LNCAP (cell line): ENCODE data around the gene KLF2.

Experiments
- CTCF ChIP-seq: fragments of 450-650 bp; IDR thresholded peaks from 2 replicates; pipeline ENCODE4 v1.5.1; 2017; ENCODE audit warnings: mild to moderate bottlenecking

The KLF2 gene

GRCh38 chr19:16301999-16302694 is 22.5 kb upstream of the KLF2 start:
- no peak for TF ChIP-seq CTCF

GRCh38 chr19:16303755-16304154 is 20.9 kb upstream of the KLF2 start:
- TF ChIP-seq CTCF = no peak

GRCh38 chr19:16306728-16307402 is 17.8 kb upstream of the KLF2 start:
- TF ChIP-seq CTCF = no peak

GRCh38 chr19:16308081-16308480 is 16.5 kb upstream of the KLF2 start:
- TF ChIP-seq CTCF = no peak

DNA sequence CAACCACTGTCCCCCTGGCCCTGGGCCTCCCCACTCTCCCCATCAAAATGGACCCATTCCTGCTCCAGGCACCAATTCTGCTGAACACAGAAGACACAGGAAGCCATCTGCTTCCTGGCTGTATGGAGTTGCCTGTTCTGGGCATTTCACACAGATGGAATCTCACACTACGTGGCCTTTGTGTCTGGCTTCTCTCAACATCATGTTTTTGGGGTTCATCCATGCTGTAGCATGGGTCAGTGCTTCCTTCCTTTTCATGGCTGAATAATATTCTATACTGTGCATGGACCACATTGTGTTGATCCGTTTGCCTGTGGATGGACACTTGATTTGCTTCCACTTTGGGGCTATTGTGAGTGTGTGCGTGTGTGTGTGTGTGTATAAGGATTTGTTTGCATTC is 15.0 kb upstream of the KLF2 start:
- no peak for TF ChIP-seq CTCF

DNA sequence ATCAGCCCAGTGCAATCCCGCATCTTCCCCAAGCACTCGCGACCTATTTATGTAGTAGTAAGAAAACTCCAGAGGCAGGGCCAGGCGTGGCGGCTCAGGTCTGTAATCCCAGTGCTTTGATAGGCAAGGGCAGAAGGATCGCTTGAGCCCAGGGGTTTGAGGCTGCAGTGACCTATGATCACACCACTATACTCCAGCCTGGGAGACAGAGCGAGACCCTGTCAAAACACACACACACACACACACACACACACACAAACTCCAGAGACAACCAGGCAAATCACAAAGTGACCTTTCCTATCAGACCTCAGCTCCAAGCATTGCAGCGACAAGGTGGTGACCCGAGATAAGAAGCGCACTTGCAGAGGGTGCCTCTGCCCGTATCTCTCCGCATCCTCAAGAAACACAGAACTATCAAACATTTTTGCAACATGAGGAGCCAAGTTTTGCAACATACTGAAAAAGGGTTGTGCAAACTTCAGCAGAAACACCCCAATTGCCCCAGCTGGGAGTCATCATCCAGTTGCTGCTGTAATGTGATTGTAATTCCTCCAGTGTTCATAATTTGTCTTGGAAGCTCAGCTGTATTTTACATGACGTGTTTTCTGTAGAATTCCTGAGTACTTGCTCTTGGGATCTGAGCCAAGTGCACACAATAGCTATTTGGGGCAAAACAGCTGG is 8.7 kb upstream of the KLF2 start:
- TF ChIP-seq CTCF = no peak

DNA sequence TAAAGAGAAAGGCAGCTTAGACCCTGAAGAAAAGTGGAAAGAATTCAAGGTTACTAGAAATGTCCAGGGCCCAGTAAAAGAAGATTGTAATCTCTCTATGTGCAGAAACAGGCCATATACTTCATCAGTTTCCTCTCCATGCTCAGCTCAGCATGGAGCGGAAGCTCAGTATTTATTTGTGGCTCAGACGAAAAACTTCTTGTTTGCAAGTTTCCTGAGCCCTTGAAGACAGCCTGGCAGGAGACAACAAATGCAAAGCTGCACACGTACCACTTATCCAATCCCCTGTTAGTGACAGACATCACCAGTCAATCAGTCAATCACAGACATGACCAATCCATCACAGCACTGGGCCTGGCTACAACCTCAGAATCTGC is 8.1 kb upstream of the KLF2 start:
- TF ChIP-seq CTCF = no peak
